Naive thymus-derived CD4-positive, alpha-beta T cell (primary cell): ENCODE data around the gene SYT8. TPM values are rescaled to one million over a fixed set of nuclear protein-coding genes. Genes with fewer than 3 reads are reported as not detected.

Experiments
- ATAC-seq: fragments of 150-1000 bp; cut with Tn5 transposase; 2 replicates; pipeline ENCODE4 v1.10.0; 2021; ENCODE audit warnings: mild to moderate bottlenecking, moderate library complexity
- CTCF ChIA-PET: fragments of 350-600 bp; sonication (Branson Sonifier 250); formaldehyde crosslinking; loops from one replicate; lab custom pipeline; 2021; ENCODE audit warnings: antibody characterized with exemption; lab: Charles Lee
- POLR2A ChIA-PET: fragments of 350-600 bp; sonication (Branson Sonifier 250); formaldehyde crosslinking; loops from one replicate; lab custom pipeline; 2021; ENCODE audit warnings: antibody characterized with exemption, inconsistent platforms; lab: Charles Lee
- DNase-seq, 9 donors: peaks; one replicate each; pipeline versions ENCODE4 v3.0.0 to v3.0.0-alpha.2; 2020 to 2022; ENCODE audit warnings: mixed read lengths in 1 of 9
- H3K27ac ChIP-seq: one replicate; pipeline ENCODE4 v1.7.0; 2013; ENCODE audit warnings: mild to moderate bottlenecking, low read depth, low read length, moderate library complexity
- H3K27me3 ChIP-seq, 2 donors: one replicate each; pipeline ENCODE4 v1.7.0; 2013; ENCODE audit warnings: low read length in 2 of 2, mild to moderate bottlenecking in 2 of 2, moderate library complexity in 2 of 2; ENCODE audit not compliant: control insufficient read depth in 2 of 2, insufficient read depth in 2 of 2
- H3K36me3 ChIP-seq, 3 experiments: 1 replicate in 2 of 3; 2 replicates in 1 of 3; pipeline ENCODE4 v1.7.0; 2013; ENCODE audit warnings: low read length in 3 of 3, mild to moderate bottlenecking in 3 of 3, moderate library complexity in 1 of 3; ENCODE audit not compliant: insufficient read depth in 3 of 3, control insufficient read depth in 2 of 3
- H3K4me1 ChIP-seq, 2 donors: one replicate each; pipeline ENCODE4 v1.7.0; 2013; ENCODE audit warnings: low read length in 2 of 2, mild to moderate bottlenecking in 2 of 2, moderate library complexity in 1 of 2; ENCODE audit not compliant: control insufficient read depth in 2 of 2, insufficient read depth in 2 of 2
- H3K4me3 ChIP-seq: 2 replicates; pipeline ENCODE4 v1.7.0; 2013; ENCODE audit warnings: mild to moderate bottlenecking, low read length
- H3K9me3 ChIP-seq, 3 experiments: 1 replicate in 2 of 3; 2 replicates in 1 of 3; pipeline ENCODE4 v1.7.0; 2013; ENCODE audit warnings: low read length in 3 of 3; ENCODE audit not compliant: control insufficient read depth in 2 of 3
- H3K27ac Mint-ChIP-seq, 9 donors: one replicate each; pipeline ENCODE4 v1.8.0; 2020 to 2022; ENCODE audit warnings: mixed read lengths in 9 of 9, mild to moderate bottlenecking in 8 of 9, moderate library complexity in 5 of 9, inconsistent platforms in 2 of 9
- H3K27me3 Mint-ChIP-seq, 5 donors: one replicate each; pipeline ENCODE4 v1.8.0; 2021 to 2022; ENCODE audit warnings: mixed read lengths in 5 of 5, mild to moderate bottlenecking in 1 of 5
- H3K36me3 Mint-ChIP-seq, 5 donors: one replicate each; pipeline ENCODE4 v1.8.0; 2020 to 2022; ENCODE audit warnings: mixed read lengths in 5 of 5, mild to moderate bottlenecking in 3 of 5, inconsistent platforms in 1 of 5
- H3K4me1 Mint-ChIP-seq, 7 donors: one replicate each; pipeline ENCODE4 v1.8.0; 2020 to 2022; ENCODE audit warnings: mixed read lengths in 7 of 7, mild to moderate bottlenecking in 3 of 7, inconsistent platforms in 1 of 7
- H3K4me3 Mint-ChIP-seq, 10 donors: one replicate each; pipeline ENCODE4 v1.8.0; 2020 to 2022; ENCODE audit warnings: mild to moderate bottlenecking in 10 of 10, mixed read lengths in 10 of 10, moderate library complexity in 6 of 10, inconsistent platforms in 2 of 10
- H3K9me3 Mint-ChIP-seq, 11 donors: one replicate each; pipeline ENCODE4 v1.8.0; 2020 to 2022; ENCODE audit warnings: mixed read lengths in 11 of 11, mild to moderate bottlenecking in 4 of 11, inconsistent platforms in 1 of 11, moderate library complexity in 1 of 11
- intact Hi-C, 2 donors: fragments of 100-400 bp; cut with micrococcal nuclease; formaldehyde crosslinking; loops; one replicate each; pipeline ENCODE4 v1.15.1; 2023
- polyA plus RNA-seq, 2 donors: library from polyadenylated mRNA; unstranded; fragments of 300-500 nt; fragmentation: Illumina TruSeq; gene quantifications; one replicate each; pipeline ENCODE4 v1.2.3, GENCODE V29; 2021
- total RNA-seq, 6 experiments: library from RNA in 5 of 6; stranded (reverse) in 5 of 6; gene quantifications; 1 replicate in 5 of 6; 2 replicates in 1 of 6; pipeline ENCODE4 v1.2.3 and lab custom pipeline; 2021 to 2026

SYT8 gene
- total and polyA plus RNA-seq, 7 experiments from 2014 or later: not detected

- H3K27me3 Mint-ChIP-seq: no peaks in the 10 kb centered on the region
- no peaks in the 10 kb centered on the region for H3K27me3 ChIP-seq
- POLR2A ChIA-PET: interaction anchor here (1.1 to 1.4 kb wide), 3 partner anchors 11 to 28 kb away, joined by 3 to 4 read pairs (median 3); partner anchors contain the start of gene LSP1
- ATAC-seq: no peak
- H3K27ac ChIP-seq: peak overlapping the region; percentile 39
- intact Hi-C loops: no loop called here
- H3K4me3 Mint-ChIP-seq: no peak overlapping the region
- H3K36me3 Mint-ChIP-seq: peaks cover 0 to 4% (median 0%) of the 10 kb centered on the region in 5 donors
- CTCF ChIA-PET: interaction anchor here (0.7 to 1.5 kb wide), 5 partner anchors 12 to 183 kb away, joined by 3 read pairs; no protein-coding TSS in a partner anchor
- no peaks in the 10 kb centered on the region for H3K9me3 ChIP-seq
- peaks cover 0 to 27% (median 0%) of the 10 kb centered on the region in 3 experiments for H3K36me3 ChIP-seq
- peaks cover 10 to 51% (median 28%) of the 10 kb centered on the region in 7 donors for H3K4me1 Mint-ChIP-seq
- peak overlapping the region in 1 of 9 donors; percentile 28 for H3K27ac Mint-ChIP-seq
- H3K4me3 ChIP-seq: no peak overlapping the region
- H3K4me1 ChIP-seq: peaks cover 5 to 10% of the 10 kb centered on the region in 2 donors
- H3K9me3 Mint-ChIP-seq: no peaks in the 10 kb centered on the region
- no peak for DNase-seq
Observed at GRCh38 chr11:1876361-1877063, 41.7 kb downstream of the SYT8 start.

GRCh38 chr11:1877211-1878136 is 42.7 kb downstream of the SYT8 start:
- CTCF ChIA-PET: interaction anchor here (0.6 to 3.5 kb wide), 3 partner anchors 24 to 355 kb away, joined by 3 to 11 read pairs (median 3); partner anchors contain the start of gene LSP1
- H3K4me1 ChIP-seq: peaks cover 3 to 7% of the 10 kb centered on the region in 2 donors

GRCh38 chr11:1878137-1879031 is 43.6 kb downstream of the SYT8 start:
- no peak overlapping the region for H3K4me3 Mint-ChIP-seq
- DNase-seq (peak in 1 of 9 donors; percentile 20), ATAC-seq (no peak)
- H3K36me3 Mint-ChIP-seq: peaks cover 0 to 4% (median 0%) of the 10 kb centered on the region in 5 donors
- intact Hi-C loops: no loop called here
- H3K4me1 ChIP-seq: peaks cover 0 to 3% of the 10 kb centered on the region in 2 donors
- H3K4me1 Mint-ChIP-seq: peaks cover 10 to 43% (median 15%) of the 10 kb centered on the region in 7 donors
- POLR2A ChIA-PET: interaction anchor here (1.1 to 1.4 kb wide), 2 partner anchors 13 to 39 kb away, joined by 3 to 4 read pairs; partner anchors contain the start of gene TNNI2
- H3K27ac Mint-ChIP-seq: peak overlapping the region in 1 of 9 donors; percentile 47
- no peak overlapping the region for H3K27ac ChIP-seq
- H3K4me3 ChIP-seq: no peak overlapping the region
- H3K9me3 ChIP-seq: no peaks in the 10 kb centered on the region
- no peaks in the 10 kb centered on the region for H3K27me3 Mint-ChIP-seq
- H3K36me3 ChIP-seq: peaks cover 0 to 38% (median 0%) of the 10 kb centered on the region in 3 experiments
- CTCF ChIA-PET: interaction anchor here (0.6 to 3.5 kb wide), 2 partner anchors 25 to 356 kb away, joined by 3 to 11 read pairs; partner anchors contain the start of gene LSP1
- H3K27me3 ChIP-seq: no peaks in the 10 kb centered on the region
- H3K9me3 Mint-ChIP-seq: no peaks in the 10 kb centered on the region

More at GRCh38 chr11:1877211-1878136, 42.7 kb downstream of the SYT8 start:
- peaks cover 0 to 4% (median 0%) of the 10 kb centered on the region in 5 donors for H3K36me3 Mint-ChIP-seq
- DNase-seq (peak in 2 of 9 donors; percentile 4 to 11), ATAC-seq (no peak)
- no peaks in the 10 kb centered on the region for H3K9me3 ChIP-seq
- H3K4me1 Mint-ChIP-seq: peaks cover 10 to 48% (median 20%) of the 10 kb centered on the region in 7 donors
- H3K4me3 Mint-ChIP-seq: peak overlapping the region in 1 of 10 donors; percentile 30
- H3K27ac ChIP-seq: no peak overlapping the region
- H3K27ac Mint-ChIP-seq: peak overlapping the region in 4 of 9 donors; percentile 48 to 71 (median 52)
- peaks cover 0 to 30% (median 0%) of the 10 kb centered on the region in 3 experiments for H3K36me3 ChIP-seq
- H3K9me3 Mint-ChIP-seq: no peaks in the 10 kb centered on the region
- POLR2A ChIA-PET: interaction anchor here (1.1 to 1.4 kb wide), 3 partner anchors 12 to 38 kb away, joined by 3 to 4 read pairs (median 4); partner anchors contain the start of gene TNNI2
- no peak overlapping the region for H3K4me3 ChIP-seq
- no peaks in the 10 kb centered on the region for H3K27me3 ChIP-seq
- H3K27me3 Mint-ChIP-seq: no peaks in the 10 kb centered on the region
- intact Hi-C loops: no loop called here

- ChIA-PET POLR2A (no interaction called here), CTCF (interaction anchor here (0.7 to 3.5 kb wide), 2 partner anchors 26 to 121 kb away, joined by 4 to 11 read pairs; partner anchors contain the start of gene LSP1)
- no peaks in the 10 kb centered on the region for H3K9me3 ChIP-seq
- Mint-ChIP-seq H3K36me3 (peaks cover 0 to 4% (median 0%) of the 10 kb centered on the region in 5 donors), H3K27me3 (no peaks in the 10 kb centered on the region), H3K9me3 (no peaks in the 10 kb centered on the region), H3K4me3 (no peak overlapping the region), H3K4me1 (peaks cover 10 to 40% (median 15%) of the 10 kb centered on the region in 7 donors), H3K27ac (peak overlapping the region in 1 of 9 donors; percentile 38)
- no peak for ATAC-seq
- intact Hi-C loops: no loop called here
- peak in 1 of 9 donors; percentile 20 for DNase-seq
- no peaks in the 10 kb centered on the region for H3K27me3 ChIP-seq
- no peak overlapping the region for H3K27ac ChIP-seq
- H3K4me1 ChIP-seq: peaks cover 0 to 3% of the 10 kb centered on the region in 2 donors
- H3K4me3 ChIP-seq: no peak overlapping the region
- peaks cover 0 to 48% (median under 1%) of the 10 kb centered on the region in 3 experiments for H3K36me3 ChIP-seq
Observed at GRCh38 chr11:1879342-1879940, 44.7 kb downstream of the SYT8 start.

- DNase-seq (peak in 1 of 9 donors; percentile 6), ATAC-seq (no peak)
- peak overlapping the region in 4 of 9 donors; percentile 5 to 58 (median 28) for H3K27ac Mint-ChIP-seq
- H3K4me3 Mint-ChIP-seq: peak overlapping the region in 1 of 10 donors; percentile 13
- H3K4me1 Mint-ChIP-seq: peaks cover 10 to 40% (median 14%) of the 10 kb centered on the region in 7 donors
- ChIA-PET CTCF (interaction anchor here (3.5 kb wide), 1 partner anchor 27 kb away, joined by 11 read pairs; the partner anchor contains the start of gene LSP1), POLR2A (interaction anchor here (1.3 kb wide), 1 partner anchor 29 kb away, joined by 3 read pairs; no protein-coding TSS in a partner anchor)
- Histone ChIP-seq H3K27me3 (no peaks in the 10 kb centered on the region), H3K27ac (no peak overlapping the region), H3K36me3 (peaks cover 5 to 52% (median 7%) of the 10 kb centered on the region in 3 experiments), H3K4me3 (no peak overlapping the region), H3K4me1 (peaks cover 0 to 3% of the 10 kb centered on the region in 2 donors), H3K9me3 (no peaks in the 10 kb centered on the region)
- intact Hi-C loops: loop anchor here (5.0 kb wide), 1 partner anchor 37 kb away; the partner anchor contains the start of gene TNNT3 (in 2 of the 2)
- no peaks in the 10 kb centered on the region for H3K9me3 Mint-ChIP-seq
- H3K27me3 Mint-ChIP-seq: no peaks in the 10 kb centered on the region
- peaks cover 0 to 4% (median 0%) of the 10 kb centered on the region in 5 donors for H3K36me3 Mint-ChIP-seq
Observed at GRCh38 chr11:1879941-1880720, 45.3 kb downstream of the SYT8 start.
